K562 treated with DMSO at 1 percent for 48 hours (cell line): ENCODE data around the gene AMELY. TPM values are rescaled to one million over a fixed set of nuclear protein-coding genes. Genes with fewer than 3 reads are reported as not detected.

Source experiments
- total RNA-seq: library from RNA; unstranded; fragments of 300-600 nt; gene quantifications from 2 replicates; pipeline ENCODE4 v1.2.3, GENCODE V29; 2022; ENCODE audit warnings: low replicate concordance; ENCODE audit errors: extremely low read depth

AMELY gene
- total RNA-seq = not detected in 2 replicates

DNA sequence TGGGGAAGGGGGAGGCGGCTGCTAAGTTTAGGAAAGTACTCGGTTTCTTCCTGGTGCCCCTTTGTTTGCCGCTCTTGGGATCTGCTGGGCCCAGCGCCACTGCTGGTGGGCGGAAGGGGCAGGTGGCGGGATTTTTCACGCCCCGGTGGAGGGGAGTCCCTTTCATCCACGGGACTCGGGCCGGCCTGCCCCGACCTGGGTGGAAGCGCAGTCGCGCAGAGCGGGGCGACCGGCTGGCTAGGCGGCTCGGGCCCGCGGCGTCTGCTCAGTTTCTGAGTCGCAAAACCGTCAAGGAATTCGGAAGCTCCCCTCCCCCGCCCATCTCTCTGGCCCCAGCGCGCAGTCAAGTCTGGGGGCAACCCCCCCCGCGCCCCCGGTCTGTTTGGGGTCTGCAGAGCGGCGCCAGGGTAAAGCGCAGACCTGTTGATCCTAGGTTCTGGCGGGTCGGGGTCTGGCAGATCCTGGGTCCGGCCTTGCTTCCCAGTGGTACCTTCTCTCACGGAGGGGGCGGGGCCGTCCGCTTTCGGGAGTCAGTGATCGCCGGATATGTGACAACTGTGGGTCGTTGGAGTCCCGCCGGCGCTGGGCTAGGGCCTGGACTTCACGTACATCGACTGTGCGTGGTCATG is at the start of gene AMELY:
Gene AMELY (minus strand): TSS at position 500 of the 629 bp plus-strand sequence. CDS start 39,144 bp downstream, outside the sequence.

GRCh38 chrY:6910372-6911252 is 940 bp downstream of the AMELY start, which contains the start of gene TBL1Y:
Gene TBL1Y, plus strand, starts transcription at chrY:6910697. Its CDS starts 114,388 bp downstream, at chrY:7025085.

Other genes with a start within 250 kb of the AMELY start
- not detected in 2 replicates for gene TBL1Y, start 1.1 kb downstream of the AMELY start, total RNA-seq